ENCODE measurements around the gene CFL1.

CFL1 gene

DNA sequence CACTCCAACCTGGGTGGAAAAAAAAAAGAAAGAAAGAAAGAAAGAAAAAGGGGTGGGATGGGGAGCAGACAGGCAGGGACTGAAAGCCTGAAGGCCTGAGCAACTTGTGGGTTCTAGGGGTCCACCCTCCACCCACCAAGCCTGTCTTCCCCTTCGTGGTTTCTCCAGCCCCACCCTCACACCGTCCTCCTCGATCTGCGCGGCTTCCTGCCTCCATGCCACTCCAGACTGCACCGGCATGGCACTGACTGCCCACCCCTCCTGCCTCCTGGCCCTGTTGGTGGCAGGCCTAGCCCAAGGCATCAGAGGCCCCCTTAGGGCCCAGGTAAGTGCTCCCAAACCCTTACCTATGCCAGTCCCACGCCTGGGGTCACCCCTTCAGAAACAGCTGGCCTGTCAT is 21.6 kb upstream of the CFL1 start, which contains the start of gene CTSW:
TSS of gene CTSW (plus strand) at position 221 of the 400 bp plus-strand sequence. CDS start at position 239, 18 bp downstream.
- 80 to 85% methylated on average over 7 of the region's 7 CpGs for WGBS, 2 experiments (ENCODE audit: insufficient coverage in 2 of 2)
- H3K27ac ChIP-seq (ENCODE audit: low read depth, low read length, severe bottlenecking): no peak within 1 kb of the TSS
- no peaks in the 10 kb centered on the region for H3K4me1 ChIP-seq (ENCODE audit: control insufficient read depth, insufficient read depth, low read length, poor library complexity, severe bottlenecking)
- H3K9me3 ChIP-seq (ENCODE audit: control insufficient read depth, low read length): no peaks in the 10 kb centered on the region
- H3K36me3 ChIP-seq (ENCODE audit: control insufficient read depth, insufficient read depth, low read length): peaks cover 31% of the 10 kb centered on the region
- H3K4me3 ChIP-seq (ENCODE audit: extremely low read depth, insufficient read depth, low read length, poor library complexity, severe bottlenecking): no peak within 1 kb of the TSS

DNA sequence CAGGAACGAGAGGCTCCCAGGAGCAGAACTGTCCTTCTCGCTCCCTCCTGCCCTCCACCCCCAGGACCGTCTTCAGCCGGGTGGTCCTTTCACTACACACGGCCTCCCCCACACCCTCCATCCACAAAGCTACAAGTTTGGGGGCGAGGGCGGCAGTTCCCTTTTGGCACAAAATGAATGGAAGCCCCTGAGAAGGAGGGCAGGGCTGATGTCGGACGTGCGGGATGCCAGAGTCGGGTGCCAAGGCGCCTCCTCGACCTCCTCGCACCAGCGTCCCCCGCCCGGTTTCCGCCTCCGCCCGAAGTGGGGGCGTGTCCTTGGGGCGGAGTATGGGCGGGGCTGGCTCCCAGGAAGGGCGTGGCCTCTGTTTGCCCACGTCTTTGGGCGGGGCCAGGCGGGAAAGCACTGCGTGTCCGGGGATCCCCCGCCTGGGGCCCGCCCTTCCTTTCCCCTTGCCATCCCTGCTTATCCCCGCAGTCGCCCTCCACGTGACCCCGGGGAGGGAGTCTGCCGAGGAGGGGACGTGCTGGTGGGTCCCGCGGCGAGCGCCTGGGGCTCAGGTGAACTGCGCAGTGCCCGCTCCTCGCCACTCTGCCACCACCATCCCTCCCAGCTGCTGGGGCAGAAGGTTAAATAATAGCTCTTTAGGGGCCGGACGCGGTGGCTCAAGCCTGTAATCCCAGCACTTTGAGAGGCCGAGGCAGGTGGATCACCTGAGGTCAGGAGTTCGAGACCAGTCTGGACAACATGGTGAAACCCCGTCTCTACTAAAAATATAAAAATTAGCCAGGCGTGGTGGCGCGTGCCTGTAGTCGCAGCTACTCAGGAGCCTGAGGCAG is 15.6 kb upstream of the CFL1 start:
- no peaks in the 10 kb centered on the region for H3K9me3 ChIP-seq (ENCODE audit: control insufficient read depth, low read length)
- H3K4me3 ChIP-seq (ENCODE audit: extremely low read depth, insufficient read depth, low read length, poor library complexity, severe bottlenecking): peak overlapping the region; percentile 58
- H3K27ac ChIP-seq (ENCODE audit: low read depth, low read length, severe bottlenecking): peak overlapping the region; percentile 45
- peaks cover 18% of the 10 kb centered on the region for H3K4me1 ChIP-seq (ENCODE audit: control insufficient read depth, insufficient read depth, low read length, poor library complexity, severe bottlenecking)
- 4 to 13% methylated on average over 32 to 38 of the region's 54 CpGs for WGBS, 2 experiments (ENCODE audit: insufficient coverage in 2 of 2)
- peaks cover 30% of the 10 kb centered on the region for H3K36me3 ChIP-seq (ENCODE audit: control insufficient read depth, insufficient read depth, low read length)

DNA sequence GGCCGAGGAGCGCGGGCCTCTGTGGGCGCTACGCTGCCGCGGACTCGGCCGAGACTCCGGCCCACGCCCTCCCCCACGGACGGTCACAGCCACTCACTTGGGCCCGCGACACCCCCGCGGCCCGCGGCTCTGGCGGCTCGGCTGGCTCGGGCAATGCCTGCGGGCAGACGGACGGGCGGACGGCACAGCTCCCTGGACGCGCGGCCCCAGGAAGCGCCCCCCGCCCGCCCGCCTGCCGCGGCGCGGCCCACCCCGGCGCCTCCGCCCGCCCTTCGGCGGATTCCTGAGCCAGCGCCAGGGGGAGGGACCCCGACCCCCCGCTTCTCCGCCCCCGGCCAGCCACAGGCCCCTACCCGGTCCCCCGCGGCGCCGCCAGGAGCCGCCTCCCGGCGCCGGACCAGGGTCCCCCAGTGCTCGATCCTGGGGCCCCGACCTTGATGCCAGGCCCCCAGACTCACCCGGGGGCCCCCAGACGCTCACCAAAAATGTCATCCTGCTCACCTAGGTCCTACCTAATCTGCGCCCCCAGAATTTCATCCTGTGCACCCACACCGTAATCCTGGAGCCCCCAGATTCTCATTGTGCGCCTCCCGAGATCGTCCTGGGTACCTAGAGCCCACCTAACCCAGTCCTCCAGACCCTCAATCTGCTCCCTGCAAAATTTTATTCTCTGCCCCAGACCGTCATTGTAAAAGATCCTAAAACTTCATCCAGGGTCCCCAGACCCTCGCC is 14.8 kb upstream of the CFL1 start, which contains the start of gene EFEMP2:
TSS of gene EFEMP2 (minus strand) at position 215 of the 732 bp plus-strand sequence. CDS start 446 bp downstream, outside the sequence.
- Histone ChIP-seq H3K27ac (ENCODE audit: low read depth, low read length, severe bottlenecking) (peak within 1 kb of the TSS; percentile 45), H3K36me3 (ENCODE audit: control insufficient read depth, insufficient read depth, low read length) (peaks cover 38% of the 10 kb centered on the region), H3K9me3 (ENCODE audit: control insufficient read depth, low read length) (no peaks in the 10 kb centered on the region), H3K4me3 (ENCODE audit: extremely low read depth, insufficient read depth, low read length, poor library complexity, severe bottlenecking) (peak within 1 kb of the TSS; percentile 58), H3K4me1 (ENCODE audit: control insufficient read depth, insufficient read depth, low read length, poor library complexity, severe bottlenecking) (peaks cover 18% of the 10 kb centered on the region)
- 1 to 3% methylated on average over 31 to 34 of the region's 69 CpGs for WGBS, 2 experiments (ENCODE audit: insufficient coverage in 2 of 2)

DNA sequence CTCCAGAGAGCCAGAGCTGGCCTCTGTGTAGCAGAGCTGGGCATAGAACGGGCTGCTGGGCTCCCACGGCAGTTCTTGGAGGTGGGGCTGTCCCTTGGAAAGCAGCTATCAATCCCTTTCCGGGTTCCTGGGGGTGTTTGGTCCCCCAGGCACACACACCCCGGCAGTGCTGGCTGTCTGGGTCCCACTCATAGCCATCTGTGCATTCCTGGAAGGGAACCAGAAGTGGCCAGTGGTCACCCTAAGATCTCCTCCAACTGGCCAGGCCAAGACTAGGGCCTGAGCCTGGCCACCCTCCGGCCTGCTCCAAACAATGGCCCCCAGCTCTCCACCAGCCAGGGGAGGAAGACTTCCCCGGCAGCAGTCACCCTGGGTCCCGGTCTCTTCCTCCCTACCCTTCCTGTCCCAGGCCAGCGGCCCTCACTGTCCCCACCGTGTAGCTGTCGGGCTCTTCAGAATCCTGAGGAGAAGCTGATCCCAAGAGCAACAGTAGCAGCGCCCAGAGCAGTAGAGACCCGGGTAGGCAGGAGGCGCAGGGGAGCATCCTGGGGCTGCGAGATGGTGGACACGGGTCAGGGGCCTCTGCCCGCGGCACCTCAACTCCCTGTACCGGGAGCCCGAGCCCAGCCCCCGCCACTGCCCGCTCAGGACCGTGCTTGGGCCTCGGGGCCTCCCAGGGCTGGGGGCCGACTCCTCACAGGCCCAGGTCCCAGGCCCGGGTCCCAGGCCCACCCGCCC is 14.0 kb upstream of the CFL1 start:
- Histone ChIP-seq H3K9me3 (ENCODE audit: control insufficient read depth, low read length) (no peaks in the 10 kb centered on the region), H3K4me3 (ENCODE audit: extremely low read depth, insufficient read depth, low read length, poor library complexity, severe bottlenecking) (peak overlapping the region; percentile 58), H3K36me3 (ENCODE audit: control insufficient read depth, insufficient read depth, low read length) (peaks cover 45% of the 10 kb centered on the region), H3K27ac (ENCODE audit: low read depth, low read length, severe bottlenecking) (peak overlapping the region; percentile 10), H3K4me1 (ENCODE audit: control insufficient read depth, insufficient read depth, low read length, poor library complexity, severe bottlenecking) (peaks cover 18% of the 10 kb centered on the region)
- 36 to 43% methylated on average over 13 to 15 of the region's 26 CpGs for WGBS, 2 experiments (ENCODE audit: insufficient coverage in 2 of 2)

DNA sequence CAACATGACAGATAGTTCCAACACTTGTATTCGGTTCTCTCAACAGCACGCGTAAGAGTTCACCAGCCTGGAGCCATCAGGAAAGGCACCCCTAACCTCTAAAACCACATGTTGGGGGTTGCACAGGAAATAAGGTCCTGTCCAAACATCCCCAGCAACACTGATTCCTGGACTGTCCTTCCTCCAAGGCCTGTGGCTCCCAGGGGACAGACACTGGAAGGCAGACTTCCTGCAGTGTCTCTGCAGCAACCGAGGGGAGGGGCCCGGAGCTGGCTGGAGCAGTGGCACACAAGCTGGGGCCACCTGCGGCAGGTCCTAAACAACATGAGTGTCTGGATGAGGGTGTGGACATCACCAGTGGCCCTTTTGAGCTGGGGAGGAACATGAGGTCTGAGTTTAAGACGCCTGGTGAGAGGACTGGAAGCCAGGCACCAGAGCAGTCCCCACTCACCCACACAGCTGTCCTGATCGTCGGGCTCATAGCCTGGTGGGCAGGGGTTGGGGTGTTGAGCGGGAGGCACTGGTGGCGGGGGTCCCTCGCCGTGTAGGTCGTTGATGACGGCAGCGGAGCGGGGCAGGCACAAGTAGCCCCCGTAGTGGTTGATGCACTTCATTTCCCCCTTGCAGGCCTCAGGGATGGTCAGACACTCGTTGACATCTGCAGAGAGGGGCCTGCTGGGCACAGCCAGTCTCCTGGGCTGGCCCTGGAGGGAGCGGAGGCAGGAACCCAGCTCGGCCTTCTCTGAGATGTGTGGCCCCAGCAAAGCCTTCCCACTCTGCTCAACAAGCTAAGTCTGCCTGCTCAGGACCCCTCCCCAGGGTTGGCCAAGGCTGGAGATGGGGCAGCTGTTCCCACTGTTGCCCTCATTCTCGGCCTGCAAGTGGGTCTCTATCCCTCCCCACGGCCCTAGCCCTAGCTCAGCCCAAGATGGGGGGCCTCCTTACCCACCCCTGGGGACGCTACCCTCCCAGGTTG is 13.0 kb upstream of the CFL1 start:
- Histone ChIP-seq H3K9me3 (ENCODE audit: control insufficient read depth, low read length) (no peaks in the 10 kb centered on the region), H3K36me3 (ENCODE audit: control insufficient read depth, insufficient read depth, low read length) (peaks cover 55% of the 10 kb centered on the region), H3K4me1 (ENCODE audit: control insufficient read depth, insufficient read depth, low read length, poor library complexity, severe bottlenecking) (peaks cover 18% of the 10 kb centered on the region), H3K27ac (ENCODE audit: low read depth, low read length, severe bottlenecking) (peak overlapping the region; percentile 10), H3K4me3 (ENCODE audit: extremely low read depth, insufficient read depth, low read length, poor library complexity, severe bottlenecking) (peak overlapping the region; percentile 58)
- WGBS, 2 experiments (ENCODE audit: insufficient coverage in 2 of 2): 88% methylated on average over 17 to 19 of the region's 24 CpGs

DNA sequence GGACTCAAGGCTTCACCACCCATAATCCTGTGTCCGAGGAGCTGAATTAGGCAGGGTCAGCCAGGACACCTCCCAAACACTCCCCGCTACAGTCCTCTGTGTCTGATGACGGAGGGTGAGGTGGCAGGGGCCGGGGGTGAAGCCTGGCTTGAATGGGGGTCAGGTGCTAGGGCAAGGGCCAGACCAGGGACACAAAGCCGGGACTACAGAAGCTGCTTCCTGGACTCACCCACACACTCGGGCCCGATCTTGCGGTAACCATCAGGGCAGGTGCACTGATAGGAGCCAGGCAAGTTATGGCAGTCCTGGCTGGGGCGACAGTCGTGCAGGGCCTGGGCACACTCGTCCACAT is 12.3 kb upstream of the CFL1 start:
- Histone ChIP-seq H3K36me3 (ENCODE audit: control insufficient read depth, insufficient read depth, low read length) (peaks cover 62% of the 10 kb centered on the region), H3K27ac (ENCODE audit: low read depth, low read length, severe bottlenecking) (no peak overlapping the region), H3K4me1 (ENCODE audit: control insufficient read depth, insufficient read depth, low read length, poor library complexity, severe bottlenecking) (peaks cover 18% of the 10 kb centered on the region), H3K9me3 (ENCODE audit: control insufficient read depth, low read length) (no peaks in the 10 kb centered on the region), H3K4me3 (ENCODE audit: extremely low read depth, insufficient read depth, low read length, poor library complexity, severe bottlenecking) (no peak overlapping the region)
- WGBS, 2 experiments (ENCODE audit: insufficient coverage in 2 of 2): 89 to 96% methylated on average over 10 to 11 of the region's 11 CpGs

DNA sequence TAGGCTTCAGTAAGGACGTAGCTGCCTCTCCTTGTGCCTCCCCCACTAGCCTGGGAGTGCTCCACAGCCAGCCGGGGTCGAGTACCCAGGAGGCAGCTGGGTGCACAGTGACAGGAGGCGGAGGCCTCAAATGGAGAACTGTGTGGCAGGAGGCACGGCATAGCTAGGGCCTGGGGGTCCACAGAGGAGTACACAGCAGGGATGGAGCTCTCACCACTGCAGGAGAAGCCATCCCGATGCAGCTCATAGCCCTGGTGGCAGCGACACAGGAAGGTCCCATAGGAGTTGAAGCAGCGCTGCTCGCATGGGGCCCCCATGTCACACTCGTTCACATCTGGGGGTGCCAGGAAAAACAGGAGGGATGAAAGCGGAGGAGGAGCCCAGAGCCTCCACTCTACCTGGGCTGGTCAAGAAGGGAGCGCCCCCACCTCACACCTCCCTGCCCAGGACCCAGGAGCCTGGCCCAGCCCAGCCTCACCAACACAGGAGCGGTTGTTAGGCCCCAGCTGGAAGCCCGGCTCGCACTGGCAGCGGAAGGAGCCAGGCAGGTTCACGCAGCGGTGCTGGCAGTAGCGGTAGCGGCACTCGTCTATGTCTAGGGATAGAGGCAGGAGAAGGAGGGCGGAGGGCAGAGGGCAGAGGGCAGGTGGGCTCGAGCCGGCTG is 11.8 kb upstream of the CFL1 start:
- WGBS, 2 experiments (ENCODE audit: insufficient coverage in 2 of 2): 97 to 99% methylated on average over 16 to 21 of the region's 24 CpGs
- H3K4me3 ChIP-seq (ENCODE audit: extremely low read depth, insufficient read depth, low read length, poor library complexity, severe bottlenecking): no peak overlapping the region
- H3K9me3 ChIP-seq (ENCODE audit: control insufficient read depth, low read length): no peaks in the 10 kb centered on the region
- H3K27ac ChIP-seq (ENCODE audit: low read depth, low read length, severe bottlenecking): no peak overlapping the region
- peaks cover 18% of the 10 kb centered on the region for H3K4me1 ChIP-seq (ENCODE audit: control insufficient read depth, insufficient read depth, low read length, poor library complexity, severe bottlenecking)
- peaks cover 67% of the 10 kb centered on the region for H3K36me3 ChIP-seq (ENCODE audit: control insufficient read depth, insufficient read depth, low read length)

DNA sequence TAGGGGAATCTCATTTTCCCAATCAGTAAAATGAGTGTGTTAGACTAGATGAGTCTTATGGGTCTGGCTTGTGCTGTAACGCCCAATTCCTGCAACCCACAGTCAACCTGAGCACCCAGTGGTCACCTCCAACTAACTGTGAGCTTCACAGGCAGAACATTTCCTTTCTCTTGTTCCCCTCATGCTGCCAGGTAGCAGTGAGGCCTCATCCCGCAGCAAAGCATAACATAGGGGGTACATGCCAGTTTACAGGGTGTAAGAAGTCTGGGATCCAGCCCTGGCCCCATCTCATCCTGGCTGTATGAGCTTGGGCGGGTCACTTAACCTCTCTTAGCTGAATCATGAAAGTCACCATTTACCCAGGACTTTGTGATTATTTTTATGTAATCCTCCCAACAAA is 10.9 kb upstream of the CFL1 start:
- WGBS, 2 experiments (ENCODE audit: insufficient coverage in 2 of 2): 100% methylated on average over 2 of the region's 3 CpGs
- peaks cover 18% of the 10 kb centered on the region for H3K4me1 ChIP-seq (ENCODE audit: control insufficient read depth, insufficient read depth, low read length, poor library complexity, severe bottlenecking)
- H3K9me3 ChIP-seq (ENCODE audit: control insufficient read depth, low read length): no peaks in the 10 kb centered on the region
- no peak overlapping the region for H3K4me3 ChIP-seq (ENCODE audit: extremely low read depth, insufficient read depth, low read length, poor library complexity, severe bottlenecking)
- H3K27ac ChIP-seq (ENCODE audit: low read depth, low read length, severe bottlenecking): no peak overlapping the region
- H3K36me3 ChIP-seq (ENCODE audit: control insufficient read depth, insufficient read depth, low read length): peaks cover 76% of the 10 kb centered on the region

DNA sequence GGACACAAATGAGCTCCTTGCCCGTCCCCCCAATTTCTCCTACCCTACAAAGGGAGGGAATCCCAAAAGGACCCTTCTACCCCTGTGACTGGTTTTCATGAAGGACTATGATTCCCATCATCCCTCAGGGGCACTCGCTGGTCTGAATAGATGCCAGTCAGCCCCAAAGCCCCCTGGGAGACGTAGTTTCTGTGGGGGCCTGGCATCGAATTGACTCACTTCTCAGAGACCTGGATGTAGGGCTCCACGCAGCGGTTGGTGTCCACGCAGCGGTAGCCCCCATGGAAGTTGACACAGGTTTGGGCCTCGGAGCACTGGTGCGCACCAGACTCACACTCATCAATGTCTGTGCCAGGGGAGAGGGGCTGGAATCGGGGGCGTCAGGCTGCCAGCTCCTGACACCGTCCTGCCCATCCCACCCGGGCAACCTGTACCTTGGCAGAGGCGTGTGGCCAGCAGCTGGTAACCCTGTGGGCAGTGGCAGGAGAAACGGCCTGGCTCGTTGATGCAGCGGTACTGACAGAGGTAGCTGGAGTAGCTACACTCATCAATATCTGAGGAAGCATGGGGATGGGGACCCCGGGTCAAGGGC is 10.2 kb upstream of the CFL1 start:
- H3K4me3 ChIP-seq (ENCODE audit: extremely low read depth, insufficient read depth, low read length, poor library complexity, severe bottlenecking): no peak overlapping the region
- 94 to 95% methylated on average over 16 to 18 of the region's 19 CpGs for whole genome bisulfite sequencing, 2 experiments (ENCODE audit: insufficient coverage in 2 of 2)

More for the DNA sequence above, 10.2 kb upstream of the CFL1 start:
- H3K27ac ChIP-seq (ENCODE audit: low read depth, low read length, severe bottlenecking): no peak overlapping the region
- H3K4me1 ChIP-seq (ENCODE audit: control insufficient read depth, insufficient read depth, low read length, poor library complexity, severe bottlenecking): peaks cover 18% of the 10 kb centered on the region
- peaks cover 83% of the 10 kb centered on the region for H3K36me3 ChIP-seq (ENCODE audit: control insufficient read depth, insufficient read depth, low read length)
- H3K9me3 ChIP-seq (ENCODE audit: control insufficient read depth, low read length): no peaks in the 10 kb centered on the region
